NCI-H345 treated with DMSO at 0.1 percent for 48 hours (cell line): Measurements from ENCODE around the gene PLD5.
A peak's percentile ranks its signal among the peaks of the same experiment; 100 is the strongest.
"Not testable (repeated sequence)": the region's sequence is repeated elsewhere in the genome, so short reads cannot be mapped to it uniquely, and the experiment has no call there.

Experiments used
- DNase-seq: peaks from one replicate; lab custom pipeline; 2025; ENCODE audit not compliant: unreplicated experiment; lab: John Stamatoyannopoulos, UW

PLD5 gene

DNA sequence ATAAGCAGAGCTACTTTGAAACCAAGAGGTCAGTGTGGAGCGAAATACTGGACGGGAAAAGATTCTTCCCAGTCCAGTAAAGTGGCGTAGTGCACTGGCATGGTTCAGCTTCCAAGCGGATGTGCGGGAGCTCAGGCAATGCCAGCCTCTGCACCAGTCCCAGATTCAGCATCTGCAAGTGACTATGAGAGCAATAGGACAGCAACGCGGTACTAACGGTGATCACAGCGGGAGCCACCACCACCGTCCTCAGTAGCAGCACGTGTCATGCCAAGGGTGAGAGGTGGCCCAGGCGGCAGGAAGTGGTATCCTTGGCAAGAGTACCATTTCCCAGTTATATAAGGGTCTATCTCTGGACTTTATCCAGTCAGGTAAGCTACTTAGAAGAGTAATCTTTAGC lies 17.8 kb downstream of the PLD5 start:
- DNase-seq = no peak

DNA sequence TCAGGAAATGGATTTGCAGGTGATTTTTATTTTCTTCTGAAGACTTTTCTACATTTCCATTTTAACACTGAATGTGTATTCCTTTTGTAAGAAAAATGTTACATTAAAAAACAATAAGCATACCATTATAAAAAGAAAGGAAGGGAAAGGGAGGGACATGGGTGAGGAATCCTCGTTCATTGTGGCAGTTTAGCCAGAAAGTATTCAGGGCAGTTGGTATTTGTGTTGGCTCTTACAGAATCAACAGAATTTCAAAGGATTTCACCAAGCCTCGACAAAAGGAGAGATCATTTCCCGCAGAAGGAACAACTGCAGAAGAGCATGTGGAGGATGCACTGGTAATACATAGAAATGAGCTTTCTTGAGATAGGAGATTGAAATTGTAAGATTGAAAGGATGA lies 35.0 kb downstream of the PLD5 start:
- no peak for DNase-seq

DNA sequence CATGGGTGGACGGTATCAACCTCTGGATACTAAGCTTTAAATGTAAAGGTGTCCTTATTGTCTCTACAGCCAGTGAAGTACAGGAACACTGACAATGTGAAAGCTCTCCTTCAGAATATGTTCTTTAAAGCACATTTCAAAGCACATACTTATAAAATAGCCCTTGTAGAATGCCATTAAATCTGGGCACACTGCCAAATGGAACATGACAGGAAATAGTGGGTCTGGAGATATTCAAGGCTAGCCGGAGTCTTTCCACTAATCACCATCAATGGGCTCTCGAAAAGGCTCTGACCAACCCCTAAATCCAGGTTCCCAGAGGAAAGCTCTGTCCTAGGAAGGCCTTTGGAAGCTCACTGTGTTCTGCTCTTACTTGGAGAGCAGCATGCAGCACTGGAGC lies 46.6 kb downstream of the PLD5 start:
- peak; percentile 70 for DNase-seq

DNA sequence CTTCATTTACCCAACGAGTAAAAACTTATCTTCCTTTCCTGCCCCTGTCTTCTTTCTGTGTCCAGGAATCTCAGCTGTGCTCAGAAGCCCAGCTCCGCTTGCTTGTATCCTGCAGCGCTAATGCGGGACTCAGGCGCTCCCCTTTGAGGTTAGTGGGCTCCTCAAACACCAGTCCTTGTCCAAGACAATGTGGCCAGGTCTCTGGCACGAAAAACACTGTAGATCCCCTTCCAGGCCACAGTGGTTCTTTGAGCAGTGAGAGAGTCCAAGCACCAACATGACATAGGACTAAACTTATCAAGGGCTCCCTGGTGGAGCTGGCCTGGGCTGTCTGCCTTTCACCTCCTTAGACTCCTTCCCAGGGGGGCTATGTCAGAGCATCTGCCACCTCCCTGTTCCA lies 53.7 kb downstream of the PLD5 start:
- DNase-seq = no peak

DNA sequence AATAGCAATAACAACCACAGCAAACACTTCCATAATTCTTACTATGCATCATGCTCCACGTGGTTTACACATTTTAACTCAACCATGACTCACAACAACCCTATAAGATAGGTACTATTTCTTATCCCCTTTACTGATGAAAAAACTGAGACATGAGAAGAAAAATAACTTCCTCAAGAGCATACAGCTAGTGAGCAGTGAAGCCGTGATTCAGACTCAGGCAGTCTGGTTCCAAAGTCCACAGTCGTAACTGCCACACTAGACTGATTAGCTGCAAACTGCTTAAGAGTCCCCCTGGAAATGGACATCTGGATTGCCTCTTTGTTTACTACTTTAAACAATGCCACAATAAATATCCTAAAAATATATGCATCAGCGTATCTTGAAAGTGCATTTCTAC lies 55.7 kb downstream of the PLD5 start:
- no peak for DNase-seq

DNA sequence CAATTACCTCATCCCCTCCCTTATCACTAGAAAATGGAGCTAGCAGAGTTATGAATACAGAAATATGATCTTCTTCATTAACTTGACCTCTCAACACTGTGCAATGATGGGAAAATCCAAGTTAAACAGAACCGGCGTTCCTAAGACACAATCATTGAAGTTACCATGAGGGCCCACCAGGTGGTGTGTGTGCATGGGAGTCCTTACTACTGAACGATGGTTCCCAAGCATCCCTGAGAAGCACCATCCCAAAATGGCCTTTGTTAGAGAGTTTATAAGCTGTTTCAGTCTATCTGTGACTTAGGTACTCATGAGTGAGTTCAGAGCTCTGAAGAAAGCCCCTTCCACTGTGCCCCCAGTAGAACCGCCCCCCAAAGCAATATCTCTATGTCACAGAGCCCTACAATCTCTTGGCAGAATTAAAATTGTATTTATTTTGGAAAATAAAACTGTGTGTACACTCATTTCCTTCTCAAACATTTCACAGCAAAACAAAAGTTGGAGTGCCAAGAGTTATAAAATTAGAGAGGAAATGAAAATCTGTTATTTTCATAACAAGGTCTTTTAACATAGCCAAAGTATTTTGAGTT lies 56.8 kb downstream of the PLD5 start:
- DNase-seq = peak; percentile 47

DNA sequence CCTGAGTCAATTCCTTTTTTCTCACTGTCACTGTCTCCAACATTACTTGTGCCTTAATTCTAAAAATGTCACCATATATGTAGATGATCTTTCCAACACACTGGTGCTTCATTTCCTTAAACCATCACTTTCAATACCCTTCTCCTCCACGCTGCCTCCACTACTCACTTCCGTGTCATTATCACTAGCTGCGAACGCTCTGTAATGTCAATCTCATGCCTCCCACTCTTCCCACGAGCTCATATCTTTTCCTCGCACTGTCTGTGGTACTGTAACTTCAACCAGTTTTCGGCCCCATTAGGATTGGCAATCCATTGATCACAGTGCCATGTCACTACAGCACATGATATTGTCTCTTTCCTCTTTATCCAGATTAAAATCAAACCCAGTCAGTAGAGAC lies 61.6 kb downstream of the PLD5 start:
- DNase-seq = no peak

DNA sequence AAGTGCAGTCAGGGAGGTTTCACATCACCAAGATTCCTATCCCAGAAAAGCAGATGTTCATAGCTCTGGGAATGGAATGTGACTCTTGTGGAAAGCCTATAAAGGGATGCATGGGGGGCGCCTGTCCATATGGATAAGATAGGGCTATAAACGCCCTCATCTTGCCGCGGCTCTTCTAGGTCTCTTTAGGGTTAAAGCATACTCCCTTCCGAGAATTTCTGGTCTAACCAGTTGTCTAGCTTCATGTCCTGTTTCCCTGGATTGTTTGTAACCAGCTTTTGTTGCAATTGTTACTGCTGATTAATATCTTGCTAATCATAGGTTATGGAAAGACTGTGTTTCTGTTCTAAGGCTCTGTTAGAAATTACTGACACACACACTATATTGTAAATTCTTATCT lies 64.8 kb downstream of the PLD5 start:
- not testable (repeated sequence) for DNase-seq

DNA sequence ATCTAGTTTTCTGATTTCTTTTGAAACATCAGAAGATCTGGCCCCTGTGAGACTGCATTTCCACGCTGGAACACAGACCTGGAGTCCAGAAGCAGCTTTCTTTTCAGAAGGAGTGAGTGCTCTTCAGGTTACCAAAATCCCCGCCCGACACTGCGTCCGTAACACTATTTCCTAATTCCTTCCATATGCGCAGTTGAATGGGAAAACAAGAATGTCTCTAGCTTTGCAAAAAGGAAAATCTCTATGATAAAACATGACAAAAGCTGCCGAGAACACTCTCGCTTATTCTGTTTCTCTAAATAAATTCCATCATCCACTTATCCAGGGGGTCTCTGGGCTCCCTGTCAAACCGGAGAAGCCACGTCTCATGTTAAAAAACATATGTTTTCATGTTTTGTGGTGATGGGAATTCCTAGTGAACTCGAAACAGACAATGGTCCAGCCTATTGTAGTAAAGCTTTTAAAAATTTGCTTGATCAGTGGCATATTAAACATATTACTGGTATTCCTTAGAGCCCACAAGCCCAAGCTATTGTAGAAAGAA lies 67.7 kb downstream of the PLD5 start:
- DNase-seq = no peak

DNA sequence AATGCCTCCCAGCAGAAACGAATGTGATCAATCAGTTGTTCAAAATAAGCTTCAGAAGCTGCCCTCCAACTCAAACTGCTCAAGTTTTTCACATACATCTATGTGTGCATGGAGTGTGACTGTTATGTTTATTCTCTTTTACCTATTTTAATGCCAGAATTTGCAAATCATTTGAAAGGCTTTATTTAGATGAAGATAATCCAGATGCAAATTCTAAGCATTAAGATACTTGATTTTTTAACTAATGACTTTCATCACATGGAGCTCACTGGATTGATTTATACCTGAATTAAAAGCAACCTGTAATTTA lies 69.5 kb downstream of the PLD5 start:
- no peak for DNase-seq

DNA sequence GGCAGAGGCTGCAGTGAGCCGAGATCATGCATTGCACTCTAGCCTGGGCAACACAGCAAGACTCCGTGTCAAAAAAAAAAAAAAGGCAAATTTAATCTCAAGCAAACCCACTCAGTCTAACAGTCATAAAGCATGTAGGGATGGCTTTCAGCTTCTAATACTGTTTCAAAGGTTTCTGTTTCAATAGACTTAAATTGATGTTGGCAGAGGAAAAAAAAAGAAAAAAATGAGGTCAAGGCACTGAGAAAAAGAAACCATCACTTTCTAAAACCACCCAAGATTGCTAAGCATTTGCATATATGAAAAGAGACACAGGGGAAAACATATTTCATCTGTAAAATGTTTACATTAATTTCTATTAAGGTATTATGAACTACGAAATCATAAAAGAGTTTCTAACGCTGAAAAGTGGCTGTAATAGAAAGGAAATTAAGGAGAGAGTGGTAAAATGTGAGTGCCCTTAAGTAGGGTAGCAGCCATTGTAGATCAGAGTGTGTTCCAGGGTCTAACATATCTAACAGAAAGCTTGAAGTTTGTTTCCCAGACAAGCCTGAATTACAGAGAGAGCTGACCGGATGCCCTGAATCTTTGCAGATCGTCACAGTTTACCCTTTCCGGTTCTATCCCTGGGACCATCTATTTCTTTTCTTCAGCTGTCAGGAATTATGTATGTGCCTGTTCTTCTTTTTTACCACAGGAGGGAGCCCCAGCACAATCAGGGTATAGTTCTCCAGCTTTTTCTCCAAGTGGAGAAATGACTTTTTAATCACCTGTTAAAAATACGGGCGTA lies 70.0 kb downstream of the PLD5 start:
- DNase-seq = peak; percentile 64

DNA sequence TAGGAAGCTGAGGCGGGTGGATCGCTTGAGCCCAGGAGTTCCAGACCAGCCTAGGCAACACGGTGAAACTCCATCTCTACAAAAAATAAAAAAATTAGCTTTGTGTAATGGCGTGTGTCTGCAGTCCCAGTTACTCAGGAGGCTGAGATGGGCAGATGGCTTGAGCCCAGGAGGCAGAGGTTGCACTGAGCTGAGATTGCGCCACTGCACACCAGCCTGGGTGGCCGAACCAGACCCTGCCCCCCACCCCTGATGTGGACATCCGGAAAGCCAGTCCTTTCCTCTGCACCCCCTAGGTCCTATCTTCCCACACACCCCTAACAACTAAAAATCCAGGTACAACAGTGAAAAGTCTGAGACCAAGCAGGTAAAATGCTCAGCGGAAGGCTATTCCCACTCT lies 71.9 kb downstream of the PLD5 start:
- no peak for DNase-seq

DNA sequence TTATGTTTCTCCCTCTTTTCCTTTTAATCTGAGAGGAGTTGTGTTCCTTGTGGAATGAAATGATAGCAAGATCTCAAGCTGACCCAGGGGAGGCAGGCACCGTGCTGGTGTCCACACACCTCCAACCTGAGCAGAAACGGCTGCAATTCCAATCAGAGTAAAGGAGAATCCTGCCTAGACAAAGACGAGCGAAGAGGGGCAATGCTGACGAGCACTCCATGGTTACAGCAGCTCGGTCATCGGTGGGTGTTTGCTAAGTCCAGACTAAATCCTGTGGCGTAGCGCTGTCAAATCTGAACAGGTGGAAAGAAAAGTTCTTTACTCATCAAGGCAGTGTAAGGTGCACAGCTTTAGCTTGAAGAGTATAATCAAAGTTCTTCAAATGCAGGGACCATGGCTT lies 74.8 kb downstream of the PLD5 start:
- DNase-seq = peak; percentile 64

DNA sequence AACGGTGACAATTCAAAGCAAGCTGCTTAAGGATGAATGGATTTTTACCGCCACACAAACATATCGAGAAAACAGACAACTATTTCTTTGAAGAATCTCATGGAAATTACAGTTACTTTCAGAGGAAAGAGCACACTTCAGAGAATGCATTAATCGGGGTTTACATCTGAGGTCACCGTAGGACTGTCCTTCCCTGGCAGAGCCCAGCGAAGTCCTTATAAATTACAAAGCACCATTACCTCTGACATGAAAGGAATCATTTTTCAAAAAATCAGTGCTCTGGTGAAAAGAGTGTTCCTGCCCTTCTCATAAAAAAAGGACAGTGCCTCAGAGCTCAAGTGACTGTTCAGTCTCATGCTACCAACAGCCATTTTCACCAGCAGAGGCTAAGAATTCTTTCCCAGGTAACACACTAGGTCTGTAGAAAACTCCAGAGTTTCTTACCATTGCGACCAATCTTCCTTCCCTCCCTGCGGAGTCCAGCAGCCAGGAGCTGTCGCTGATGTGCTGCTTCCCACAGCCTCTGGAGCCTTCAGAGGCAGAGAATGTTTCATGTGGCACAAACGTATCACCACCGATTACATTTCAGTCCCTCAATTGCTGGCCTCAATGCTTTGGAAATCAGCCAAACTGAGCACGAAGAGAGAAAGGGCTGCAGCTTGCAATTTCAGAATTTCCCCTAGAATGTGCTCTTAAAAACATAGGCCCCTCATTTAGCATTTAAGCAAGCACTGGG lies 75.4 kb downstream of the PLD5 start:
- DNase-seq = peak; percentile 57

DNA sequence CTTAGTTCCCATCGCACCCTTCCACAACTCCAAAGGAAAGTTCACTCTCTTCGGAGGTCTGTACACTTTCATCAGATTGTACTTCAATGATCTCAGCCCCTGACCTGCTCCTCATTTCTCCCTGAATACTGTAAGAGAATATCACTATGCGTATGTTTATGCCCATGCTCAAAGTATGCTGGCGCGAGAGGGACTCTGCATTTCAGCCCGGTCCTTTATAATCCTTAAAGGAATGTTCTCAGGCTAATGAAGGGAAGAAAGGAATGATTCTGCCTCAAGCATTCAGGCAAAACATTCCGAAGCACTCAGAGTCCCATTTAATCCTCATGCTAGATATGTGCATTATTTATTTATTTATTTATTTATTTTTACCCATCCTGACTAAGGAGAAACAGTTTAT lies 76.8 kb downstream of the PLD5 start:
- no peak for DNase-seq

DNA sequence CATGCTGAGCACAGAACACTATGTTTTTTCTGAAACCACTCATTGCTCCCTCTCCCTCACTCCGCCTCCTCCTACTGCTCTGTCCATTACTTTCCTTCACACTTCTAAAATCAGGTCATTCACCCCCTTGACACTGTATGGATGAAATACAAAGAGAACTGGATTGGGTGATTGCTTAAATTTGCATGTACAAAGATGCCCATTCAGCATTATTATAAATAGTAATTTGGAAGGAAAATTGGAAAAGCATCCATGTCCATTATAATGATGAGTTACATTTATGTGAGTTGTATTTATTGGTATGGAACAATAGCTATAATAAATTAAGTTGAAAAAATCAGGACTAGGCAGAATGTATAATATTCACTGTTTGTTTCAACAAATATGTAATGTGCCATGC lies 83.7 kb downstream of the PLD5 start:
- no peak for DNase-seq

DNA sequence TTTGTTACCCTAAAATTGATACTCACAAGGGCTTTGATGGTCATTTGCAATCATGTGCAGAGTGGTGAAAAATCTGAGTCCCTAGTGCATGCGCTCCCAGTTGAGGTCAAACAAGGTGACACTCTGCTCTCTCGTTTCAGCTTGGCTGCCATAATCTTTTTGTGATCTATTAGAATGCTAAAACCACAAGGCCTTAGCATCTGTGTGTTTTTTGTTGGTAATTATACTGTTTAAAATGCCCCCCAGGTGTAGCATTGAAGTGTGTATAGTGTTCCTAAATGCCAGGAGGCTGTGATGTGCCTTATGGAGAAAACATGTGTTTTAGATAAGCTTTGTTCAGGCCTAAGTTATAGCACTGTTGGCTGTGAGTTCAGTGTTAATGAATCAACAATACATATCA lies 89.3 kb downstream of the PLD5 start:
- no peak for DNase-seq

DNA sequence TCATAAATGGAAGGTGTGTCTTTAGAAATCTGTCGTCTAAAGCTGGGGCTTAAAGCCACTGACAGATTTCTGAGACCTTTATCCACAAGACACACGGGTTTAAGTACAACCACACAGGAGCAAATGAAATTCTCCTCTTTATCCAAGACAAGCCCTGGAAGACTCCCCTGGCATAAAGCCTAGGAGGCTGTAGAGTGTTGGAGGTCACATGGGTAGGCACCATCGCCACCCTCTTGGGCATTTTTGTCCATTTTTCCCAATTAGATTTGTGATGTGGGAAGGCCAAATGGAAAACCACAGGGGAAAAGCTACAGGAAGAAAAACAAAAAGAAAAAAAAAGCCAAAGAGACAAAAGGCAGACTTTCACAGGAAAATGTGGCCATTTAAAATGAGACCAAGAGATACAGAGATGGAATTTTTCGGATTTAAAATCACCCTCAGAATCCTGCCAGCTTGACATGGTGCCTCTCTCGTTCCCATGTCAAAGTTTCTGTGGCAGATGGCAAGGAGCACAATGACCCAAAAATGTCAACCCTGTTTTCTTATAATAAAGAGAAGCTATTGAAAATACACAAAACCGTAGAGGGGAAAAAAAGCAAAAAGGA lies 91.9 kb downstream of the PLD5 start:
- DNase-seq = no peak

DNA sequence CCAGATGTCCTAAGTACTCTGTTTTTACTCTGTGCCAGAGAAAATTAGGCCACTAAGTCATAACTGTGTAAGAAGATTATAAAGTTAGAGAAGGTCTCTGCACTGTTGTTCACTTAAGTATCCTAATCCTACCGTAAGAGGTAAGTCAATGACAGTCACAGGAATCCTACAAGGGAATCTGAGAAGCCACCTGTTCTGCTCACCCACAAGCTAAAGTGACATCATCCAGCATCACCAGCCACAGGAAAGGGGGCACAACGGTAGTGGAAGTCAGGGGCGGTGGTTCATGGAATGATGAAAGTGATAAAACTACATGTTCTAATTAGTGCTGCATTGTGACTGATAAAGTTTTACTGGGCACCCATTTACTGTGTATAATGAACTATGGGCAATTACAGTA lies 92.7 kb downstream of the PLD5 start:
- no peak for DNase-seq

DNA sequence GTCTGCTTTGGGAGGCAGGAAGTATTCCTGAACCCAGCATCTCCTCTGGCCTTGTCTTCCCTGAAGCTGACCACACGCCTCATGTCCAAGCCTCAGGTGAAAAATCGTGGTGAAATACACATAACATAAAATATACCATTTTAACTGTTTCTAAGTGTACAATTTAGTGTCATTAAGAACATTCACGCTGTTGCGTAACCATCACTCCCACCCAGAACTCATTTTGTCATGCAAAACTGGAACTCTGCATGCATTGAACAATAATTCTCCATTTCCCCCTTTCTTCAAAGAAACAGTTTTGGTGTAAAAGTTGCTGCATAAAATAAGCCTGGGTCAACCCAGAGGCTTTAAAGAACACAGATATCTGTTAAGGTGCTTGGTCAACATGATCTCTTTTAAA lies 93.5 kb downstream of the PLD5 start:
- no peak for DNase-seq

DNA sequence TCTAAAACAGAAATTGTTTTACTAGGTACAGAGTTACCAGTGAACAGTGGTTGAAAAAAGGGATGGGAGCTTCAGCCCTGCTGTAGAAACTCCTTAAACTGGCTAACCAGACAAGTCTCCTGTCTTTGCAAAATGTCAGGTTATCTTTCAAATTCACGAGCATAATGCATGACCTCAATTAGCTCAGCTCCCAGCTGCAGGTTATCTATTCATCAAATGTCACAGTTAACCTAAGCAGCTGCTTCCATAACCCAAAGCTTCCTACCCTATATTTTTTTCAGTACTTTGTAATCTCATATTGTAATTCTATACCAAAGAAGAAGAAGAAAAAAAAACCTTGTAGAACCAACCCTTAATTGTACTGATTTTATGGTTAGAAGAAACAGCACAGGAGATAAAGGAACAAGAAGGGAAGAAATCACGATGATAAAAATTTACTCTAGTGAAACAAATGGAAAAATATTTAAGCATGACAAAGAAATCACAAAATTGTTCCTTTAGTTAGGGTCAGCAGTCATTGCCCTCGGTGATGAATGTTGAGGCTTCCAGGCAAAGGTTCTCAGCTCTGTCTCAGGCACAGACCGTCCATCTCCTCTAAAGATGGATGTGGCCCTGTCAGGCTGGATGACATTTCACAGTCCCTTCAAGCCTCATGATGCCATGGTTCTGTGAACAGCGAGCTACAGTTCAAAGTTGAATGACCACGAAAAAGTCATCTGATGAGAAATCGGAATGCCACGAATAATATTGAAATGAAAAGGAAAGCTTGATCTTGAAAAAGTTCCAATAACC lies 95.9 kb downstream of the PLD5 start:
- no peak for DNase-seq
